ENCODE results near the gene DOK6.

GRCh38 chr18:69617408-69617807 lies 216.7 kb downstream of the DOK6 start:
- TF ChIP-seq CTCF (IDR thresholded peaks at IDR 0.05) (no peak), POLR2A (IDR thresholded peaks at IDR 0.05) (no peak), EP300 (IDR thresholded peaks at IDR 0.05; ENCODE audit: low read depth) (no peak), POLR2AphosphoS5 (IDR thresholded peaks at IDR 0.05) (no peak)

All from transverse colon (tissue), 4 donors.